Astrocyte of the spinal cord (primary cell): ENCODE results near the gene HDAC6.
A peak's percentile ranks its signal among the peaks of the same experiment; 100 is the strongest.
"Not testable (repeated sequence)": the region's sequence is repeated elsewhere in the genome, so short reads cannot be mapped to it uniquely, and the experiment has no call there.

Experiments used
- DNase-seq: peaks from one replicate; pipeline ENCODE4 v3.0.0; 2011; ENCODE audit warnings: low read depth, low spot score
- H3K4me3 ChIP-seq: 2 replicates; pipeline ENCODE4 v1.5.1; 2011; ENCODE audit warnings: low read depth, mild to moderate bottlenecking, low read length, moderate library complexity
- in situ Hi-C: cut with HindIII; loops from 2 replicates; pipeline ENCODE4 v1.10.0; 2017; ENCODE audit warnings: low sequenced_read_pairs
- TF ChIP-seq, protein P1 (sequence below): IDR thresholded peaks from 2 replicates; pipeline ENCODE4 v1.5.1; 2012; ENCODE audit warnings: low read depth, mild to moderate bottlenecking, low read length, inconsistent platforms

HDAC6 gene

DNA sequence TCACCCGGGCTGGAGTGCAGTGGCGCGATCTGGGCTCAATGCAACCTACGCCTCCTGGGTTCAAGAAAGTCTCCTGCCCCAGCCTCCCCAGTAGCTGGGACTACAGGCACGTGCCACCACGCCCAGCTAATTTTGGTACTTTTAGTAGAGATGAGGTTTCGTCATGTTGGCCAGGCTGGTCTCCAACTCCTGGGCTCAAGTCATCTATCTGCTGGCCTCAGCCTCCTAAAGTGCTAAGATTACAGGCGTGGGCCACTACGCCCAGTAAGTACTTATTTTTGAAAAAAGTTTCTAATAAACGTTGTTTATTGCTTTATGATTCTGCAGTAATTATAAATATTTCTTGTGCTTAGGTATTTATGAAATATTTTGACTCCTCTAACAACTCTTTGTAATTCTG lies 37.8 kb downstream of the HDAC6 start:
- no peak overlapping the region for H3K4me3 ChIP-seq
- TF ChIP-seq, protein P1, sequence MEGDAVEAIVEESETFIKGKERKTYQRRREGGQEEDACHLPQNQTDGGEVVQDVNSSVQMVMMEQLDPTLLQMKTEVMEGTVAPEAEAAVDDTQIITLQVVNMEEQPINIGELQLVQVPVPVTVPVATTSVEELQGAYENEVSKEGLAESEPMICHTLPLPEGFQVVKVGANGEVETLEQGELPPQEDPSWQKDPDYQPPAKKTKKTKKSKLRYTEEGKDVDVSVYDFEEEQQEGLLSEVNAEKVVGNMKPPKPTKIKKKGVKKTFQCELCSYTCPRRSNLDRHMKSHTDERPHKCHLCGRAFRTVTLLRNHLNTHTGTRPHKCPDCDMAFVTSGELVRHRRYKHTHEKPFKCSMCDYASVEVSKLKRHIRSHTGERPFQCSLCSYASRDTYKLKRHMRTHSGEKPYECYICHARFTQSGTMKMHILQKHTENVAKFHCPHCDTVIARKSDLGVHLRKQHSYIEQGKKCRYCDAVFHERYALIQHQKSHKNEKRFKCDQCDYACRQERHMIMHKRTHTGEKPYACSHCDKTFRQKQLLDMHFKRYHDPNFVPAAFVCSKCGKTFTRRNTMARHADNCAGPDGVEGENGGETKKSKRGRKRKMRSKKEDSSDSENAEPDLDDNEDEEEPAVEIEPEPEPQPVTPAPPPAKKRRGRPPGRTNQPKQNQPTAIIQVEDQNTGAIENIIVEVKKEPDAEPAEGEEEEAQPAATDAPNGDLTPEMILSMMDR: no peak
- in situ Hi-C loops: no loop called here
- DNase-seq: no peak

DNA sequence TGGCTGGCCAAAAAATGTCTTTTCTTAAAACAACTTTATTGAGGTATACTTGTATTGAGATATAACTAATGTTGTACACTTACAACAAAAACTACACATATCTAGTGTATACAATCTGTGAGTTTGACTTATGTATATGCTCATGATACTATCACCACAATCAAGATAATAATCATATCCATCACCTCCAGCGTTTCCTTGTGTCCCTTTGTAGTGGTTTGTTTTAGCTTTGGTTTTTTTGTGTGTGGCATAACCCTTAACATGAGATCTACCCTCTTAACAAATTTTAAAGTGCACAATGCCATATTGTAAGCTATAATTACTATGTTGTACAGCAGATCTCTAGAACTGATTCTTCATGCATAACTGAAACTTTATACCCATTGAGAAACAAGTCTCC lies 47.0 kb downstream of the HDAC6 start:
- TF ChIP-seq, protein P1: no peak
- H3K4me3 ChIP-seq: no peak overlapping the region
- DNase-seq: no peak
- in situ Hi-C loops: no loop called here

DNA sequence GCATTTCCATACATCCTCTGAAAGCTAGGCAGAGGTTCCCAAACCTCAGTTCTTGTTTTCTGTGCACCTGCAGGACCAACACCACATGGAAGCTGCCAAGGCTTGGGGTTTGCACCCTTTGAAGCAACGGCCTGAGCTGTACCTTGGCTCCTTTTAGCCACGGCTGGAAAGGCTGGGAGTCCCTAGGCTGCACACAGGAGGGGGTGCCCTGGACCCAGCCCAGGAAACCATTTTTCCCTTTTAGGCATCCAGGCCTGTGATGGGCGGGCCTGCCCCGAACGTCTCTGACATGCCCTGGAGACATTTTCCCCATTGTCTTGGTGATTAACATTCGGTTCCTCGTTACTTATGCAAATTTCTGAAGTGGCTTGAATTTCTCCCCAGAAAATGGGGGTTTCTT lies 51.0 kb downstream of the HDAC6 start:
- TF ChIP-seq, protein P1: no peak
- in situ Hi-C loops: no loop called here

DNA sequence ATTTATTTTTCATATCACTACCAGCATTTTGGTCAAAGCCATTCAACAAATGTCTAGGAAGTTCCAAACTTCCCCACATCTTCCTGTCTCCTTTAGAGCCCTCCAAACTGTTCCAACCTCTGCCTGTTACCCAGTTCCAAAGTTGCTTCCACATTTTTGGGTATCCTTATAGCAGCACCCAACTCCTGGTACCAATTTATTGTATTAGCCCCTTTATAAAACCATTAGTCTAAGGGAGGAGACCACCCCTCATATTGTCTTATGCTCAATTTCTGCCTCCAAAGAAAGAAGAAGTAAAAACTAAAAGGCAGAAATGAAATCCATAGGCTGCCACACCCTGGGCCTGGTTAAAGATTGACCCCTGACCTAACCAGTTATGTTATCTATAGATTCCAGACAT lies 51.6 kb downstream of the HDAC6 start:
- H3K4me3 ChIP-seq, in situ Hi-C loops, DNase-seq: not testable (repeated sequence)

More for the DNA sequence above, 51.0 kb downstream of the HDAC6 start:
- no peak overlapping the region for H3K4me3 ChIP-seq
- no peak for DNase-seq

DNA sequence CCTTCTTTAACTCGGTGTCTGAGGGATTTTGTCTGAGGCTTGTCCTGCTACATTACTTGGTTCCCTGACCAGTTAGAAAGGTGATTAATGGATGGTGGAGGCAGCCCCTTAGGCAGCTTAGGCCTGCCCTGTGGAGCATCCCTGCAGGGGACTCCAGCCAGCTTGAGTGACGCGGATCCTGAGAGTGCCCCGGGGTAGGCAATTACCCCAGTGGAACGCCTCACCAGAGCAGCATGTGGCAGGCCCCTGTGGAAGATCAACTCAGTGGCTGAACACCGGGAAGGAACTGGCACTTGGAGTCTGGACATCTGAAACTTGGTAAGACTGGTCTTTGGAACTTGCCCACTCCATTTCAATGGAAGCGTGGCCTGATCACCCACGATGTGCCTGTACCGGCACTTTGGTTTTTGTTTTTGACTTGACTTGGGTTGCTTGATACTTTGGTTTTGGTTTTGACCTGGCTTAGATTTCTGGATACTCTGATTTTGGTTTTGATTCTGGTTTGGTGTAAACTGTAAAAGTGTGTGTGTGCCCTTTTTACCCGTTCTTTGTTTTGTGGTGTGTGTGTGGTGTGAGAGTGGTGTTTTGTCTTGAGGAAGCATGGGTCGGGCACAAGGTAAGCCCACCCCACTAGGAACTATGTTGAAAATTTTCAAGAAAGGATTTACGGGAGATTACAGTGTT lies 52.4 kb downstream of the HDAC6 start:
- in situ Hi-C loops, DNase-seq, H3K4me3 ChIP-seq: not testable (repeated sequence)

DNA sequence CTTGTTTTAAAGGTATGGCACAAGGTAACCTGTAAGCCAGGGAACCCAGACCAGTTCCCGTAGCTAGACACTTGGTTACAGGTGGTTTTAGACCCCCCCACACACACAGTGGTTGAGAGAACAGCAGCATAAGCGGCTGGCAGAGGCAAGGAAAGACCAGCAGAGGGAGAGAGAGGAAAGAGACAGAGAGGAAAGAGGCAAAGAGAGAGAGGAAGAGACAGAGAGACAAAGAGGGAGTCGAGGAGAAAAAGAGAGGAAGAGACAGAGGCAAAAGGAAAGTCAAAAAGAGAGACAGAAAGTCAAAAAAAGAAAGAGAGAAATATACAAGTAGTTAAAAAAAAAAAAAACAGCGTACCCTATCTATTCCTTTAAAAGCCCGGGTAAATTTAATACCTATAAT lies 53.0 kb downstream of the HDAC6 start:
- DNase-seq: no peak
- TF ChIP-seq, protein P1: peak; percentile 40
- in situ Hi-C loops: no loop called here
- no peak overlapping the region for H3K4me3 ChIP-seq

DNA sequence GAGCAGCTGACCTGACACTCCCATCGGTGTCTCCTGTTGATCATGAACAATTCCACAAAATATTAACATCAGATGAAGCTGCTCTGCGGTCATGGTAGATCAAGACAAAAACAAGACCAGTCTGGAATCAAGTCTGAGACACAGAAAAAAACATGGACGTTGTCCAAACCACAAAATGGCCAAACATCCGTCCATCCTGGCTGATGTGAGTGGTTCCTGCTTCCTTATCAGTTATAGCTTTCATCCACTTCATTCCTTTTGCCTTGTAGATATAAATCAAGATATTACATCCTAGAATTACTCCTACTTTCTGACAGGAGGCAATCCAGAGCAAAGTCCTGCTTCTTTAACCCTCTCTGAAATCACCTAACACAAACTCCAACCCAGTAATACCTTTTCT lies 62.3 kb downstream of the HDAC6 start:
- peak; percentile 40 for DNase-seq
- in situ Hi-C loops: no loop called here
- H3K4me3 ChIP-seq: no peak overlapping the region
- TF ChIP-seq, protein P1: no peak

DNA sequence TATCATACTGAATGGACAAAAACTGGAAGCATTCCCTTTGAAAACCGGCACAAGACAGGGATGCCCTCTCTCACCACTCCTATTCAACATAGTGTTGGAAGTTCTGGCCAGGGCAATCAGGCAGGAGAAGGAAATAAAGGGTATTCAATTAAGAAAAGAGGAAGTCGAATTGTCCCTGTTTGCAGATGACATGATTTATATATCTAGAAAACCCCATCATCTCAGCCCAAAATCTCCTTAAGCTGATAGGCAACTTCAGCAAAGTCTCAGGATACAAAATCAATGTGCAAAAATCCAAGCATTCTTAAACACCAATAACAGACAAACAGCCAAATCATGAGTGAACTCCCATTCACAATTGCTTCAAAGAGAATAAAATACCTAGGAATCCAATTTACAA lies 70.2 kb downstream of the HDAC6 start:
- in situ Hi-C loops: not testable (repeated sequence)

More for the DNA sequence above, 70.2 kb downstream of the HDAC6 start:
- not testable (repeated sequence) for DNase-seq, H3K4me3 ChIP-seq
